HL-60 (cell line): ENCODE data around the gene NR2E1.

Source experiments
- DNase-seq, 2 experiments: peaks; one replicate each; pipeline ENCODE4 v3.0.0-alpha.2; 2010 to 2020; ENCODE audit warnings: low read depth in 1 of 2, low spot score in 1 of 2
- H3K27ac ChIP-seq: fragments of 250-450 bp; sonication (Bioruptor Pico); replicated peaks from 2 replicates; pipeline ENCODE4 v1.5.1; 2020; ENCODE audit warnings: mild to moderate bottlenecking, moderate library complexity
- H3K27me3 ChIP-seq: fragments of 250-450 bp; sonication (Bioruptor Pico); 2 replicates; pipeline ENCODE4 v1.5.1; 2021; ENCODE audit warnings: mild to moderate bottlenecking, moderate library complexity; ENCODE audit not compliant: insufficient read depth, poor library complexity, severe bottlenecking
- H3K4me3 ChIP-seq: replicated peaks from 2 replicates; pipeline ENCODE4 v1.5.1; 2011; ENCODE audit warnings: mild to moderate bottlenecking, control low read depth, low read length; ENCODE audit not compliant: insufficient read depth
- GABPA ChIP-seq: IDR thresholded peaks from 2 replicates; pipeline ENCODE4 v1.6.1; 2012; ENCODE audit warnings: low read depth
- POLR2AphosphoS5 ChIP-seq: IDR thresholded peaks from 2 replicates; pipeline ENCODE4 v1.6.1; 2012; ENCODE audit warnings: low read depth
- SPI1 ChIP-seq: IDR thresholded peaks from 2 replicates; pipeline ENCODE4 v1.6.1; 2012; ENCODE audit warnings: low read depth, mild to moderate bottlenecking, borderline replicate concordance
- TF ChIP-seq, protein P1 (sequence below): IDR thresholded peaks from 2 replicates; pipeline ENCODE4 v1.6.1; 2012; ENCODE audit warnings: low read depth; ENCODE audit not compliant: insufficient replicate concordance
- TF ChIP-seq, protein P2 (sequence below): IDR thresholded peaks from one replicate; pipeline ENCODE4 v1.5.1; 2011; ENCODE audit warnings: low read length, control low read depth, inconsistent platforms; ENCODE audit not compliant: insufficient read depth

The NR2E1 gene

GRCh38 chr6:108203189-108204112, 37.6 kb downstream of the NR2E1 start:
- no peak overlapping the region for H3K4me3 ChIP-seq
- no peak for DNase-seq
- TF ChIP-seq POLR2AphosphoS5: no peak
- TF ChIP-seq, protein P1, sequence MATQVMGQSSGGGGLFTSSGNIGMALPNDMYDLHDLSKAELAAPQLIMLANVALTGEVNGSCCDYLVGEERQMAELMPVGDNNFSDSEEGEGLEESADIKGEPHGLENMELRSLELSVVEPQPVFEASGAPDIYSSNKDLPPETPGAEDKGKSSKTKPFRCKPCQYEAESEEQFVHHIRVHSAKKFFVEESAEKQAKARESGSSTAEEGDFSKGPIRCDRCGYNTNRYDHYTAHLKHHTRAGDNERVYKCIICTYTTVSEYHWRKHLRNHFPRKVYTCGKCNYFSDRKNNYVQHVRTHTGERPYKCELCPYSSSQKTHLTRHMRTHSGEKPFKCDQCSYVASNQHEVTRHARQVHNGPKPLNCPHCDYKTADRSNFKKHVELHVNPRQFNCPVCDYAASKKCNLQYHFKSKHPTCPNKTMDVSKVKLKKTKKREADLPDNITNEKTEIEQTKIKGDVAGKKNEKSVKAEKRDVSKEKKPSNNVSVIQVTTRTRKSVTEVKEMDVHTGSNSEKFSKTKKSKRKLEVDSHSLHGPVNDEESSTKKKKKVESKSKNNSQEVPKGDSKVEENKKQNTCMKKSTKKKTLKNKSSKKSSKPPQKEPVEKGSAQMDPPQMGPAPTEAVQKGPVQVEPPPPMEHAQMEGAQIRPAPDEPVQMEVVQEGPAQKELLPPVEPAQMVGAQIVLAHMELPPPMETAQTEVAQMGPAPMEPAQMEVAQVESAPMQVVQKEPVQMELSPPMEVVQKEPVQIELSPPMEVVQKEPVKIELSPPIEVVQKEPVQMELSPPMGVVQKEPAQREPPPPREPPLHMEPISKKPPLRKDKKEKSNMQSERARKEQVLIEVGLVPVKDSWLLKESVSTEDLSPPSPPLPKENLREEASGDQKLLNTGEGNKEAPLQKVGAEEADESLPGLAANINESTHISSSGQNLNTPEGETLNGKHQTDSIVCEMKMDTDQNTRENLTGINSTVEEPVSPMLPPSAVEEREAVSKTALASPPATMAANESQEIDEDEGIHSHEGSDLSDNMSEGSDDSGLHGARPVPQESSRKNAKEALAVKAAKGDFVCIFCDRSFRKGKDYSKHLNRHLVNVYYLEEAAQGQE: no peak
- TF ChIP-seq, protein P2, sequence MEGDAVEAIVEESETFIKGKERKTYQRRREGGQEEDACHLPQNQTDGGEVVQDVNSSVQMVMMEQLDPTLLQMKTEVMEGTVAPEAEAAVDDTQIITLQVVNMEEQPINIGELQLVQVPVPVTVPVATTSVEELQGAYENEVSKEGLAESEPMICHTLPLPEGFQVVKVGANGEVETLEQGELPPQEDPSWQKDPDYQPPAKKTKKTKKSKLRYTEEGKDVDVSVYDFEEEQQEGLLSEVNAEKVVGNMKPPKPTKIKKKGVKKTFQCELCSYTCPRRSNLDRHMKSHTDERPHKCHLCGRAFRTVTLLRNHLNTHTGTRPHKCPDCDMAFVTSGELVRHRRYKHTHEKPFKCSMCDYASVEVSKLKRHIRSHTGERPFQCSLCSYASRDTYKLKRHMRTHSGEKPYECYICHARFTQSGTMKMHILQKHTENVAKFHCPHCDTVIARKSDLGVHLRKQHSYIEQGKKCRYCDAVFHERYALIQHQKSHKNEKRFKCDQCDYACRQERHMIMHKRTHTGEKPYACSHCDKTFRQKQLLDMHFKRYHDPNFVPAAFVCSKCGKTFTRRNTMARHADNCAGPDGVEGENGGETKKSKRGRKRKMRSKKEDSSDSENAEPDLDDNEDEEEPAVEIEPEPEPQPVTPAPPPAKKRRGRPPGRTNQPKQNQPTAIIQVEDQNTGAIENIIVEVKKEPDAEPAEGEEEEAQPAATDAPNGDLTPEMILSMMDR: no peak
- no peak for TF ChIP-seq GABPA
- no peak for TF ChIP-seq SPI1
- no peaks in the 10 kb centered on the region for H3K27me3 ChIP-seq
- H3K27ac ChIP-seq: no peak overlapping the region

GRCh38 chr6:108207013-108207412, 41.2 kb downstream of the NR2E1 start:
- no peak for DNase-seq
- Histone ChIP-seq H3K27ac (no peak overlapping the region), H3K4me3 (no peak overlapping the region), H3K27me3 (no peaks in the 10 kb centered on the region)
- TF ChIP-seq GABPA: no peak
- TF ChIP-seq POLR2AphosphoS5: no peak
- no peak for TF ChIP-seq SPI1
- TF ChIP-seq, protein P2: no peak
- TF ChIP-seq, protein P1: no peak

DNA sequence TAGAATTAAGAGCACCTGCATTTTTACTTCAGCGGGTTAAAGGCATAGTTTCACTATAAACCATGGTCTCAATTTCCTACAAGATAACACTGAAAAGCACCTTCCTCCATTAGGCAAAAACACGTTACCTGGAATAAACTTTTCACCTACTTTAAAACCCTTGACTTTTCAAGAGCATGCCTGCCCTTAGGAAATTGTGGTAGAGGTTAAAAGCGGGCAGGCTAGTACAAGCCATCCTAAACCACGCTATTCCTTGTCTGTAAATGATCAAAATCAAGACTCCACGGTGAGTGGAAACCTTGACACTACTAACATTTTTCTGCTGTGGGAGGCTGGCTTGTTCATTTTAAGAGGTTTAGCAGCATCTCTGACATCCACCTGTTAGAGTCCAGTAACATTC, 43.9 kb downstream of the NR2E1 start:
- no peak for DNase-seq
- H3K27me3 ChIP-seq: no peaks in the 10 kb centered on the region
- TF ChIP-seq SPI1 (no peak), GABPA (no peak), POLR2AphosphoS5 (no peak)
- TF ChIP-seq, protein P1: no peak
- TF ChIP-seq, protein P2: no peak
- H3K27ac ChIP-seq: peak overlapping the region; percentile 56
- no peak overlapping the region for H3K4me3 ChIP-seq
